ENCODE measurements around the gene GPR61.

GPR61 gene

DNA sequence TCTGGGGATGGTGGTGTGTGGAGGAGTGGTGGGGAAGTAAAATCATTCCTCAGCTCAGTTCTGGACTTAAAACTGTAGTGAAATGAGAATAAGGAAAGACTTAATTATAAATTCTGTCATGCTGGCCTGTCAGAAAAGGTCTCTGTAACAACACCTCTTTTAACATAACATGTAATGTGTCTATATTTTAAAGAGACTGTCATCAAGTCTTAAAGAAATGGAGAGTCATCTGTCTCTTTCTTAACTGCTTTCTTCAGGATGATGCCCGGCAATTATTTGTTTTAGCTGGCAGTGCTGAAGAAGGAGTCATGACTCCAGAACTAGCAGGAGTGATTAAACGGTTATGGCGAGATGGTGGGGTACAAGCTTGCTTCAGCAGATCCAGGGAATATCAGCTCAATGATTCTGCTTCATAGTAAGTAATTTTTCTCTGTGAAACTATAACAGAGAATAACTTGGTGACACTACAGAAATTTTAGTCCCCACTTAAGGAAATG is 39.3 kb downstream of the GPR61 start:
- DNase-seq: no peak

DNA sequence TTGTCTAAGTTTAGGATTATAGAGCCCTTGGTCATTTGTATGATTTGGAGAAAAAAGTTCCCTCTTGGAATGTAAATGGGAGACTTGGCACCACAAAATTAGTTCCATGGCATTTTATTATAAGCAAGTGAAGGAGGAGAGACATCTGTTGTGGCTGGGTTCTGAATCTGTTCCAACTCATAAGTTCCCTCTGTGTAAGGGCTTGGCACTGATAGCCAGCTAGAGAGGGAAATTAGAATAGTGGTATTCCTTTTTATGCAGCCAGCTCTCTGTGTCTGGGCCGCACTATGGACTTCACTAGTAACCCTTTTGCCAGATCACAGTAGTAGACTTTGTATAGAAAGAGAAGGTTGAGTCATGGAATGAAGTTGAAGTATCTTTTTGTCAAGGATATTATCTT is 39.8 kb downstream of the GPR61 start:
- no peak for DNase-seq

DNA sequence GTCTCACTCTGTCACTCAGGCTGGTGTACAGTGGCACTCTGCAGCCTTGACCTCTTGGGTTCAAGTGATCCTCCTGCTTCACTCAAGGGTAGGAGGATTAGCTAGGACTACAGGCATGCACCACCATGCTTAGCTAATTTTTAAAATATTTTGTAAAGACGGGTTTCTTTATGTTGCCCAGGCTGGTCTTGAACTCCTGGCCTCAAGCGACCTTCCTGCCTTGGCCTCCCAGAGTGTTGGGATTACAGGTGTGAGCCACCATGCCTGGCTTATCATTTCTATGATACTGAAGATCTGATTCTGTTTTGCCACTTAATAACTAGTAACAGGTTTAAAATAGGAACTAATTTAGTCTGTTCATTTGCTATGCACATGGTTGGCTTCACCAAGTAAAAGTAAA is 42.3 kb downstream of the GPR61 start:
- no peak for DNase-seq

DNA sequence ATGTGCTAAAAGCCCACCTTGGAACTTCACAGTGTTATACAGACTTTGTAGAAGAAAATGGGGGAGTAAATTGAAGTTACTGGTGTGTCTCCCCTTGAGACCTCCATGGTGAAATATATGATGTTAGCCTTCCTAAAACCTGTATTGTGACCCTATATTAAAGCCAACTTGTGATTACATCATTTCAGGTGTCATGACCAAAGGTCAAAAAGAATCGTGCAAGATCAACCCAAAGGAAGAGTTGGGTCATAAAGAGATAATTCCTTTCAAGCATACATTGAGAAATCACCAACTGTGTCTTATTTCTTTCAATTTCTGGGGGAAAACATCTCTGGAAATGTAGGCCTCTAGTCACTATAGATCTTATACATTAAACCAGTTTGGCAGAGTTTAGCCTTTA is 45.1 kb downstream of the GPR61 start:
- DNase-seq: no peak

DNA sequence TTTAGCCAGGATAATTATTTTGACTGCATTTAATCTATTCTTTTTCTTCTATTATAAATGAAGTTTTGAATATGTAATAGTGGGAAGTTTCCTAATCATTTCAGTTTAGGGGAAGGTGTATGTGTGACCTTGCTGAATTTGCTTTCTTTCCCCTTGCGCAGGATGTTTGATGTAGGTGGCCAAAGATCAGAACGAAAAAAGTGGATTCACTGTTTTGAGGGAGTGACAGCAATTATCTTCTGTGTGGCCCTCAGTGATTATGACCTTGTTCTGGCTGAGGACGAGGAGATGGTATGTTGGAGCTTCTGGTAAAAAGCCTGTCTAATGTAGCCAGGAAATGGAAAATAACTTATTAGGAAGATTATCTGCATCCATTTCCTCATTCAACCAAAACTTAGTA is 46.4 kb downstream of the GPR61 start:
- DNase-seq: no peak

DNA sequence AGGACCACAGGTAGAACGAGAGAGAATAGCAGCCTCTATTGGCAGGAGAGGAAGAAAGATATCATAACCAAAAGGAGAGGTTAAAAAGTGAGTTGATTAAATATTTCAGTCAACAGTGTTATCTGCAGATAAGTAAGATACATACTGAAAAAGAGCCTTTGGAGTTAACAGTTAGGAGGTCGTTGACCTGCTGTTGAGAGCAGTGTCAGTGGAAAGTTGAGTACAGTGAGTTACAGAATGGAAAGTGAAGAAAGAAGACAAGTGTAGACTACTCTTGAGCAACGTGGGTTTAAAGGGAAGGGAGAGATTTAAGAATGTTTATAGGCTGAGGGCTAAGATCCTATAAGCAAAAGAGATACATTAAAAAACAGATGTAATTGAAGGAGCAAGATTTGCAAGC is 49.5 kb downstream of the GPR61 start:
- DNase-seq: no peak

DNA sequence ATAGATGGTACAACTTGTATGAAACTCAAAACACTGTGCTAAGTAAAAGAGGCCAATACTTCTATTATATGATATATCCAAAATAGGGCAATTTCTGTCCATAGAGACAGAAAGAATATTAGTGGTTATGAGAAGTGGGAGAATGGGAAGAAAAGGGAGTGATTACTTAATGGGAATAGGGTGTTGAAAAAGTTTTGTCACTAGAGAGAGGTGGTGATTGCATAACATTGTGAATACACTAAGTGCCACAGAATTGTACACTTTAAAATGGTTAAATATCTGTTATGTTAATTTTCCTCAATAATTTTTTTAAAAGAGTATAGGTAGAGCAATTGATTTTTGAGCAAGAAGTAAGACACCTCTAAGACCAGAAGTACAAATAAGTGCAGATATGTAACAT is 50.0 kb downstream of the GPR61 start:
- no peak for DNase-seq

DNA sequence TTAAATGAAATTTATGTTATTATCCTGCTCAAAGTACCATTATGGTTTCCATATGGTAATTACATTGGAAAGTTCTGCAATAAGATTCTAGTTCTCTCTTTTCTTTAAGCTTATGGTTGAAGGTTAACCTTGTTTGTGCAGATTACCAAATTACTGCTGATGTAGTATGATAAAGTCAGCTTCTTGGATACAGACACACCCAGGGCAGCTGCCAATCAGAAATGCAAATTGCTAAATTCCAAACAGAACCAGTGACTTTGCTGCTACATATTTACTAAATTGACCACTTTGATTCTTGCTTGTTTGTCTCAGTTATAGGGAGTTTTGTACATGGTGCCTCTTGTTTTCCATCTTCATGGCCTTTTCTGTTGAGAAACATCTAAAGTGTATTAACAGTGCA is 53.2 kb downstream of the GPR61 start:
- DNase-seq: no peak

DNA sequence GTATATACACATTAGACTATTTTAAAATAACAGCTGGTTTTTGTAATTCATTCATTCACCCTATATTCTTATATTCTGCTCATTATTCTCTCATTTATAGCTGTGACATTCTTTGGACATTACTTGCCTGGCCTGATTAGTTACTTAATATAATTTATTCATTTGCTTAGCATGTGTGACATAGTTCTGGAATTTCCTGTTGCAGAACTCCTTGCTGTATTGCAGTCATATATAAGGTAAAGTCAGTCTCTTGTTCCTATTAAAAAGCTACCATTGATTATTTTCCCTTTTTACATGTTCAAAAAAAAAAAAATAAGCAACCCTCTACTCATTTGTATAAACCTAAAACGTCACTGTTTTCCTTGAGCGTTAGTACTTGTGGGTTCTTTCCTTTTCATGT is 55.9 kb downstream of the GPR61 start:
- no peak for DNase-seq
